IPS-11a (cell line): ENCODE measurements around the gene TCF4.

Experiments used
- H3K4me3 ChIP-seq: one replicate; pipeline ENCODE4 v1.5.1; 2013; ENCODE audit warnings: low read depth, low read length, control low read depth

The TCF4 gene

GRCh38 chr18:55331301-55331700, 256.7 kb downstream of the TCF4 start:
- H3K4me3 ChIP-seq: no peak overlapping the region

- no peak overlapping the region for H3K4me3 ChIP-seq
These were observed 259.7 kb downstream of the TCF4 start for GRCh38 chr18:55328301-55328700.

- H3K4me3 ChIP-seq: no peak overlapping the region
These were observed 260.5 kb downstream of the TCF4 start for GRCh38 chr18:55327454-55327853.

GRCh38 chr18:55326134-55326533, 261.9 kb downstream of the TCF4 start:
- no peak overlapping the region for H3K4me3 ChIP-seq

- H3K4me3 ChIP-seq: no peak overlapping the region
These were observed 263.8 kb downstream of the TCF4 start for GRCh38 chr18:55324166-55324565.

GRCh38 chr18:55323051-55323994, 264.7 kb downstream of the TCF4 start:
- no peak overlapping the region for H3K4me3 ChIP-seq

GRCh38 chr18:55322178-55322735, 265.7 kb downstream of the TCF4 start:
- peak overlapping the region; percentile 55 for H3K4me3 ChIP-seq

- H3K4me3 ChIP-seq: peak overlapping the region; percentile 55
These were observed 266.5 kb downstream of the TCF4 start for GRCh38 chr18:55321265-55322177.

- no peak overlapping the region for H3K4me3 ChIP-seq
These were observed 267.3 kb downstream of the TCF4 start for GRCh38 chr18:55320424-55321264.

GRCh38 chr18:55319459-55320193, 268.4 kb downstream of the TCF4 start:
- no peak overlapping the region for H3K4me3 ChIP-seq

- no peak overlapping the region for H3K4me3 ChIP-seq
These were observed 269.0 kb downstream of the TCF4 start for GRCh38 chr18:55318951-55319441.

GRCh38 chr18:55317864-55318263, 270.1 kb downstream of the TCF4 start:
- H3K4me3 ChIP-seq: no peak overlapping the region

GRCh38 chr18:55317324-55317723, 270.7 kb downstream of the TCF4 start:
- H3K4me3 ChIP-seq: no peak overlapping the region

- H3K4me3 ChIP-seq: no peak overlapping the region
These were observed 271.4 kb downstream of the TCF4 start for GRCh38 chr18:55316486-55317184.

- H3K4me3 ChIP-seq: no peak overlapping the region
These were observed 273.3 kb downstream of the TCF4 start for GRCh38 chr18:55314615-55315237.

GRCh38 chr18:55314031-55314430, 274.0 kb downstream of the TCF4 start:
- no peak overlapping the region for H3K4me3 ChIP-seq

GRCh38 chr18:55310863-55311262, 277.1 kb downstream of the TCF4 start:
- no peak overlapping the region for H3K4me3 ChIP-seq

- H3K4me3 ChIP-seq: no peak overlapping the region
These were observed 277.8 kb downstream of the TCF4 start for GRCh38 chr18:55310044-55310676.
